ENCODE measurements around the gene HLA-DRA.
"Not testable (repeated sequence)": the region's sequence is repeated elsewhere in the genome, so short reads cannot be mapped to it uniquely, and the experiment has no call there.

GRCh38 chr6:32467743-32468503 lies 28.2 kb downstream of the HLA-DRA start:
- not testable (repeated sequence) for TF ChIP-seq CTCF, EZH2, EZH2phosphoT487 (IDR thresholded peaks at IDR 0.05)

Data from neural progenitor cell (in vitro differentiated cells).